ENCODE measurements around the gene TUBB2A.

DNA sequence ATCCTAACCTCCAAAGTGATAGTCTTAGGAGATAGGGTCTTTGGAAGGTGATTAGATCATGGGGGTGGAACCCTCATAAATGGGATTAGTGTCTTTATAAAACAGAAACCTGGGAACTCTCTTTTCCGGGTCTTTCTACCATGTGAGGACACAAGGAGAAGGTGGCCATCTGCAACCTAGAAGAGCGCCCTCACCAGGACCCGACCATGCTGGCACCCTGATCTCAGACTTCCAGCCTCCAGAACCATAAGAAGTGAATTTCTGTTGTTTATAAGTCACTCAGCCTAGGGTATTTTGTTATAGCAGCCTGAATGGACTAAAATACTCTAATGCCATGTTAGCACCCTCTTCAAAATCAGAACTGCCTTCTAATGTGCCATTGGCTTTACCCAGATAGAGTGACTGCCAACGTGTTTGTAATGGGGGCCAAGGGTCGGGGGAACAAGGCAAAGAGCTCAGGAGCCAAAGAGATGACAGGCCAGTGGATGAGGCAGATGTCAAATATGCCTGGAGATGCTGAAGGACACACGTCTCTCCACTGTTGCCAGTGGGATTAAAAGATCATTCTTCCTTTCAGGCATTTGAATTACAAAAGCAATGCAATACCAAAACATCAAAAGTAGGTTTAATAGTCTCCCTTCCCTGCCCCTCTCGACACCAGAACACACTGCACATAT, 49.1 kb upstream of the TUBB2A start:
- TF ChIP-seq, protein P1, sequence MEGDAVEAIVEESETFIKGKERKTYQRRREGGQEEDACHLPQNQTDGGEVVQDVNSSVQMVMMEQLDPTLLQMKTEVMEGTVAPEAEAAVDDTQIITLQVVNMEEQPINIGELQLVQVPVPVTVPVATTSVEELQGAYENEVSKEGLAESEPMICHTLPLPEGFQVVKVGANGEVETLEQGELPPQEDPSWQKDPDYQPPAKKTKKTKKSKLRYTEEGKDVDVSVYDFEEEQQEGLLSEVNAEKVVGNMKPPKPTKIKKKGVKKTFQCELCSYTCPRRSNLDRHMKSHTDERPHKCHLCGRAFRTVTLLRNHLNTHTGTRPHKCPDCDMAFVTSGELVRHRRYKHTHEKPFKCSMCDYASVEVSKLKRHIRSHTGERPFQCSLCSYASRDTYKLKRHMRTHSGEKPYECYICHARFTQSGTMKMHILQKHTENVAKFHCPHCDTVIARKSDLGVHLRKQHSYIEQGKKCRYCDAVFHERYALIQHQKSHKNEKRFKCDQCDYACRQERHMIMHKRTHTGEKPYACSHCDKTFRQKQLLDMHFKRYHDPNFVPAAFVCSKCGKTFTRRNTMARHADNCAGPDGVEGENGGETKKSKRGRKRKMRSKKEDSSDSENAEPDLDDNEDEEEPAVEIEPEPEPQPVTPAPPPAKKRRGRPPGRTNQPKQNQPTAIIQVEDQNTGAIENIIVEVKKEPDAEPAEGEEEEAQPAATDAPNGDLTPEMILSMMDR (IDR thresholded peaks at IDR 0.05): no peak
- no peak for TF ChIP-seq POLR2AphosphoS5 (IDR thresholded peaks at IDR 0.05)
- TF ChIP-seq POLR2A (IDR thresholded peaks at IDR 0.05; ENCODE audit: low read depth): no peak
- no peak for TF ChIP-seq EP300 (IDR thresholded peaks at IDR 0.05)
